Measurements from ENCODE around the gene ARSK. TPM values are rescaled to one million over a fixed set of nuclear protein-coding genes. Genes with fewer than 3 reads are reported as not detected.

The ARSK gene
- total and polyA plus RNA-seq, 2 of the 4 experiments (the other 2 are of a cell fraction), result 15.1 to 22.0 TPM

GRCh38 chr5:95609711-95610110, 54.8 kb downstream of the ARSK start:
- Histone ChIP-seq H3K9ac (ENCODE audit: low read depth, low read length) (no peak overlapping the region), H3K9me1 (ENCODE audit: insufficient read depth, low read length) (no peaks in the 10 kb centered on the region), H3K4me1 (ENCODE audit: control insufficient read depth, insufficient read depth, low read length) (peaks cover 1% of the 10 kb centered on the region; the same call in 1 of the 2 replicates), H3K4me3 (ENCODE audit: insufficient read depth, low read depth, low read length) (no peak overlapping the region), H3K27me3 (ENCODE audit: control insufficient read depth, insufficient read depth, low read length) (no peaks in the 10 kb centered on the region), H3K4ac (ENCODE audit: low read depth, low read length) (no peak overlapping the region), H3K56ac (ENCODE audit: extremely low read depth, insufficient read depth, low read length) (no peak overlapping the region), H3K14ac (replicated peaks; ENCODE audit: low read depth, low read length) (no peak overlapping the region), H2BK20ac (ENCODE audit: low read depth, low read length) (no peak overlapping the region), H2AFZ (replicated peaks; ENCODE audit: low read length, poor library complexity) (no peak overlapping the region), H4K5ac (ENCODE audit: low read depth, low read length) (no peak overlapping the region), H2AK5ac (ENCODE audit: low read depth, low read length) (no peak overlapping the region), H2AK9ac (replicated peaks; ENCODE audit: low read depth, low read length, poor library complexity) (no peak overlapping the region), H2BK15ac (ENCODE audit: low read depth, low read length) (no peak overlapping the region), H4K8ac (ENCODE audit: low read depth in 2 of 2, low read length in 2 of 2) (no peak overlapping the region), H2BK120ac (ENCODE audit: low read depth, low read length) (no peak overlapping the region), H2BK5ac (ENCODE audit: low read depth, low read length, poor library complexity, severe bottlenecking) (no peak overlapping the region), H4K20me1 (ENCODE audit: insufficient read depth, low read length) (no peaks in the 10 kb centered on the region), H3K27ac (ENCODE audit: insufficient read depth, low read length) (no peak overlapping the region), H3K4me2 (ENCODE audit: low read depth, low read length) (no peak overlapping the region), H4K91ac (ENCODE audit: insufficient read depth, low read depth, low read length) (no peak overlapping the region), H3K18ac (ENCODE audit: low read depth, low read length) (no peak overlapping the region), H3K9me3 (ENCODE audit: control insufficient read depth, insufficient read depth, low read length) (peaks cover 3% of the 10 kb centered on the region; the same call in 1 of the 2 replicates), H3K79me1 (ENCODE audit: low read depth in 1 of 2, low read length in 2 of 2) (no peaks in the 10 kb centered on the region), H3K23ac (ENCODE audit: low read depth, low read length) (no peak overlapping the region), H3K36me3 (ENCODE audit: control insufficient read depth, insufficient read depth, low read length) (no peaks in the 10 kb centered on the region)
- peak; percentile 27 for DNase-seq
- WGBS, 2 experiments (ENCODE audit: extremely low coverage in 2 of 2, insufficient read length in 1 of 2), result 20% methylated on average over 1 of the region's 3 CpGs; no CpG with 5 or more reads in 1 of the 2 experiments
- dilution Hi-C loops (cut with HindIII; ENCODE audit: low sequenced_read_pairs, unreplicated experiment) (no loop called here), in situ Hi-C loops (cut with MboI; ENCODE audit: low sequenced_read_pairs) (no loop called here), intact Hi-C loops (cut with micrococcal nuclease) (no loop called here)
- TF ChIP-seq POLR2A (IDR thresholded peaks at IDR 0.05; ENCODE audit: low read depth, low read length), result no peak
- TF ChIP-seq MAZ (IDR thresholded peaks at IDR 0.05; ENCODE audit: borderline replicate concordance, low read depth, low read length), result no peak
- BruUV-seq (replicated peaks), result no TSS peak
- ATAC-seq (ENCODE audit: low read depth), result no peak; the same call in 1 of the 2 replicates
- POLR2A ChIA-PET (ENCODE audit: unreplicated experiment), result no interaction called here
- CTCF ChIA-PET, result interaction anchor here (0.6 kb wide), 1 partner anchor 36 kb away, joined by 3 read pairs; no protein-coding TSS in a partner anchor
